HCT116 (cell line): ENCODE results near the gene UBE2L3. TPM values are rescaled to one million over a fixed set of nuclear protein-coding genes. Genes with fewer than 3 reads are reported as not detected.

Experiments used
- ATAC-seq: fragments of 200-7000 bp; cut with Tn5 transposase; 2 replicates; pipeline ENCODE4 v1.9.1; 2020; ENCODE audit warnings: mild to moderate bottlenecking, moderate library complexity
- BruUV-seq: library from RNA; stranded (reverse); fragments of 400-500 nt; replicated peaks from 2 replicates; lab custom pipeline; 2021; lab: Mats Ljungman, UMichigan
- CTCF ChIA-PET: fragments of 300-600 bp; sonication (Branson Sonifier 250); formaldehyde crosslinking; loops from one replicate; lab custom pipeline; 2021; ENCODE audit warnings: antibody characterized with exemption; lab: Charles Lee
- POLR2A ChIA-PET: fragments of 300-600, 350-600 bp; sonication (Branson Sonifier 250); formaldehyde crosslinking; loops from one replicate; lab custom pipeline; 2021; ENCODE audit warnings: antibody characterized with exemption; lab: Charles Lee
- RAD21 ChIA-PET, 2 experiments: fragments of 300-600 bp; sonication (Branson Sonifier 250); formaldehyde crosslinking; loops; one replicate each; lab custom pipeline; 2023; ENCODE audit warnings: low total read pairs in 2 of 2; ENCODE audit not compliant: uncharacterized antibody in 2 of 2, unreplicated experiment in 2 of 2, low non-redundant PET in 1 of 2; lab: Charles Lee
- DNase-seq: peaks from one replicate; pipeline ENCODE4 v3.0.0-alpha.2; 2010; ENCODE audit warnings: low read depth, low spot score
- H2AFZ ChIP-seq: fragments of 200-600 bp; shearing (Covaris generic), sonication (generic); 2 replicates; pipeline ENCODE4 v1.6.1; 2017; ENCODE audit warnings: low read depth, mixed run types, mixed read lengths, antibody characterized with exemption, low read length; ENCODE audit not compliant: poor library complexity, severe bottlenecking
- H3K27ac ChIP-seq: 2 replicates; pipeline ENCODE4 v1.5.1; 2012; ENCODE audit warnings: low read depth, low read length
- H3K27me3 ChIP-seq: fragments of 200-600 bp; sonication (generic); 2 replicates; pipeline ENCODE4 v1.6.1; 2016; ENCODE audit warnings: mixed run types, low read length, mixed read lengths; ENCODE audit not compliant: insufficient read depth
- H3K36me3 ChIP-seq, 2 experiments: fragments of 200-500 bp in 1 of 2; fragments of 200-600 bp in 1 of 2; sonication (Bioruptor generic) in 1 of 2; sonication (generic) in 1 of 2; 2 replicates each; pipeline versions ENCODE4 v1.5.1 to v1.6.1; 2014 to 2016; ENCODE audit warnings: low read length in 2 of 2, inconsistent platforms in 1 of 2, mixed read lengths in 1 of 2, mixed run types in 1 of 2; ENCODE audit not compliant: insufficient read depth in 2 of 2, control insufficient read depth in 1 of 2
- H3K4me1 ChIP-seq, 2 experiments: fragments of 200-600 bp in 1 of 2; sonication (generic) in 1 of 2; 2 replicates each; pipeline versions ENCODE4 v1.5.1 to v1.6.1; 2012 to 2017; ENCODE audit warnings: low read length in 2 of 2, inconsistent platforms in 1 of 2, mild to moderate bottlenecking in 1 of 2, mixed read lengths in 1 of 2, mixed run types in 1 of 2, moderate library complexity in 1 of 2; ENCODE audit not compliant: insufficient read depth in 2 of 2, control insufficient read depth in 1 of 2
- H3K4me2 ChIP-seq: fragments of 200-600 bp; sonication (generic); 2 replicates; pipeline ENCODE4 v1.6.1; 2017; ENCODE audit warnings: mixed run types, low read length, mixed read lengths
- H3K4me3 ChIP-seq, 2 experiments: fragments of 200-600 bp in 1 of 2; sonication (generic) in 1 of 2; replicated peaks in 1 of 2; 2 replicates each; pipeline ENCODE4 v1.5.1; 2011 to 2016; ENCODE audit warnings: low read length in 2 of 2, control low read depth in 1 of 2, low read depth in 1 of 2, mild to moderate bottlenecking in 1 of 2, mixed read lengths in 1 of 2, mixed run types in 1 of 2
- H3K79me2 ChIP-seq: fragments of 200-600 bp; sonication (generic); 2 replicates; pipeline ENCODE4 v1.6.1; 2017; ENCODE audit warnings: mild to moderate bottlenecking, mixed run types, low read length, moderate library complexity, mixed read lengths; ENCODE audit not compliant: insufficient read depth
- H3K9ac ChIP-seq: fragments of 200-600 bp; sonication (generic); 2 replicates; pipeline ENCODE4 v1.6.1; 2016; ENCODE audit warnings: low read length, mixed read lengths
- H3K9me2 ChIP-seq: fragments of 200-600 bp; sonication (generic), shearing (Covaris generic); 2 replicates; pipeline ENCODE4 v1.6.1; 2017; ENCODE audit warnings: mixed run types, mild to moderate bottlenecking, moderate library complexity; ENCODE audit not compliant: insufficient read depth
- H3K9me3 ChIP-seq, 2 experiments: fragments of 200-500 bp in 1 of 2; fragments of 200-600 bp in 1 of 2; sonication (Bioruptor generic) in 1 of 2; sonication (generic) in 1 of 2; 2 replicates each; pipeline ENCODE4 v1.6.1; 2014 to 2017; ENCODE audit warnings: low read length in 2 of 2, mixed read lengths in 2 of 2, inconsistent platforms in 1 of 2, low read depth in 1 of 2, mild to moderate bottlenecking in 1 of 2, mixed run types in 1 of 2, moderate library complexity in 1 of 2; ENCODE audit not compliant: control insufficient read depth in 1 of 2, insufficient read depth in 1 of 2
- H4K20me1 ChIP-seq: fragments of 200-600 bp; sonication (generic), shearing (Covaris generic); 2 replicates; pipeline ENCODE4 v1.6.1; 2017; ENCODE audit warnings: mixed run types, mild to moderate bottlenecking, moderate library complexity; ENCODE audit not compliant: insufficient read depth
- ATF3 ChIP-seq: IDR thresholded peaks from 2 replicates; pipeline ENCODE4 v1.6.1; 2012
- CBX3 ChIP-seq: IDR thresholded peaks from 2 replicates; pipeline ENCODE4 v1.6.1; 2012; ENCODE audit warnings: low read depth
- CEBPB ChIP-seq: IDR thresholded peaks from 2 replicates; pipeline ENCODE4 v1.6.1; 2012; ENCODE audit warnings: low read depth
- CTCF ChIP-seq, 3 experiments: fragments of 200-600 bp in 1 of 3; sonication (generic) in 1 of 3; IDR thresholded peaks in 2 of 3; conservative IDR thresholded peaks in 1 of 3; 2 replicates each; pipeline ENCODE4 v1.5.1; 2012 to 2017; ENCODE audit warnings: low read depth in 2 of 3, low read length in 2 of 3, antibody characterized with exemption in 1 of 3, borderline replicate concordance in 1 of 3, control low read depth in 1 of 3, mild to moderate bottlenecking in 1 of 3, mixed read lengths in 1 of 3, mixed run types in 1 of 3, moderate library complexity in 1 of 3; ENCODE audit not compliant: insufficient read depth in 1 of 3
- EZH2 ChIP-seq: fragments of 200-600 bp; sonication (generic); IDR thresholded peaks from 2 replicates; pipeline ENCODE4 v1.6.1; 2017; ENCODE audit warnings: antibody characterized with exemption, mixed run types
- FOSL1 ChIP-seq: IDR thresholded peaks from 2 replicates; pipeline ENCODE4 v1.6.1; 2012; ENCODE audit warnings: low read depth
- MAX ChIP-seq: IDR thresholded peaks from 2 replicates; pipeline ENCODE4 v1.6.1; 2012
- POLR2AphosphoS5 ChIP-seq: IDR thresholded peaks from 2 replicates; pipeline ENCODE4 v1.6.1; 2011; ENCODE audit warnings: mild to moderate bottlenecking, low read depth, low read length, moderate library complexity
- RAD21 ChIP-seq: IDR thresholded peaks from 2 replicates; pipeline ENCODE4 v1.6.1; 2012; ENCODE audit warnings: low read depth, mild to moderate bottlenecking
- SIN3A ChIP-seq: IDR thresholded peaks from 2 replicates; pipeline ENCODE4 v1.6.1; 2012; ENCODE audit warnings: low read depth
- SRF ChIP-seq: IDR thresholded peaks from 2 replicates; pipeline ENCODE4 v1.6.1; 2012; ENCODE audit warnings: low read depth
- TCF7L2 ChIP-seq: IDR thresholded peaks from 2 replicates; pipeline ENCODE4 v1.7.0; 2011; ENCODE audit warnings: borderline replicate concordance, inconsistent platforms; ENCODE audit not compliant: insufficient read depth, insufficient read length; ENCODE audit errors: extremely low read depth
- ZFX ChIP-seq: fragments of 450-650 bp; IDR thresholded peaks from 2 replicates; pipeline ENCODE4 v1.6.1; 2017
- intact Hi-C: fragments of 100-400 bp; cut with micrococcal nuclease; formaldehyde crosslinking; loops from 2 replicates; pipeline ENCODE4 v1.10.0; 2022
- total RNA-seq: library from RNA; stranded (reverse); gene quantifications from one replicate; pipeline ENCODE4 v1.2.1, GENCODE V29; 2021; ENCODE audit not compliant: unreplicated experiment
- TF ChIP-seq, protein P1 (sequence below): IDR thresholded peaks from 2 replicates; pipeline ENCODE4 v1.6.1; 2012; ENCODE audit warnings: low read depth
- TF ChIP-seq, protein P2 (sequence below): IDR thresholded peaks from 2 replicates; pipeline ENCODE4 v1.6.1; 2011; ENCODE audit warnings: mild to moderate bottlenecking, low read length, moderate library complexity; ENCODE audit not compliant: insufficient replicate concordance; ENCODE audit errors: extremely low read depth

Gene UBE2L3
- total RNA-seq, 1 experiment from 2014 or later = 55.6 TPM

GRCh38 chr22:21635771-21636510, 68.4 kb downstream of the UBE2L3 start:
- intact Hi-C loops = no loop called here
- no peak for DNase-seq
- no peak for ATAC-seq
- Histone ChIP-seq H3K9ac (no peak overlapping the region), H3K4me2 (no peak overlapping the region), H3K27me3 (no peaks in the 10 kb centered on the region), H4K20me1 (no peaks in the 10 kb centered on the region), H3K36me3 (no peaks in the 10 kb centered on the region), H3K9me2 (no peaks in the 10 kb centered on the region), H3K79me2 (no peaks in the 10 kb centered on the region), H3K27ac (no peak overlapping the region), H2AFZ (no peak overlapping the region), H3K4me3 (no peak overlapping the region), H3K4me1 (peaks cover 1 to 18% of the 10 kb centered on the region in 2 experiments; a peak in 3 of 4 replicates), H3K9me3 (no peaks in the 10 kb centered on the region)
- no TSS peak for BruUV-seq
- TF ChIP-seq, protein P1, sequence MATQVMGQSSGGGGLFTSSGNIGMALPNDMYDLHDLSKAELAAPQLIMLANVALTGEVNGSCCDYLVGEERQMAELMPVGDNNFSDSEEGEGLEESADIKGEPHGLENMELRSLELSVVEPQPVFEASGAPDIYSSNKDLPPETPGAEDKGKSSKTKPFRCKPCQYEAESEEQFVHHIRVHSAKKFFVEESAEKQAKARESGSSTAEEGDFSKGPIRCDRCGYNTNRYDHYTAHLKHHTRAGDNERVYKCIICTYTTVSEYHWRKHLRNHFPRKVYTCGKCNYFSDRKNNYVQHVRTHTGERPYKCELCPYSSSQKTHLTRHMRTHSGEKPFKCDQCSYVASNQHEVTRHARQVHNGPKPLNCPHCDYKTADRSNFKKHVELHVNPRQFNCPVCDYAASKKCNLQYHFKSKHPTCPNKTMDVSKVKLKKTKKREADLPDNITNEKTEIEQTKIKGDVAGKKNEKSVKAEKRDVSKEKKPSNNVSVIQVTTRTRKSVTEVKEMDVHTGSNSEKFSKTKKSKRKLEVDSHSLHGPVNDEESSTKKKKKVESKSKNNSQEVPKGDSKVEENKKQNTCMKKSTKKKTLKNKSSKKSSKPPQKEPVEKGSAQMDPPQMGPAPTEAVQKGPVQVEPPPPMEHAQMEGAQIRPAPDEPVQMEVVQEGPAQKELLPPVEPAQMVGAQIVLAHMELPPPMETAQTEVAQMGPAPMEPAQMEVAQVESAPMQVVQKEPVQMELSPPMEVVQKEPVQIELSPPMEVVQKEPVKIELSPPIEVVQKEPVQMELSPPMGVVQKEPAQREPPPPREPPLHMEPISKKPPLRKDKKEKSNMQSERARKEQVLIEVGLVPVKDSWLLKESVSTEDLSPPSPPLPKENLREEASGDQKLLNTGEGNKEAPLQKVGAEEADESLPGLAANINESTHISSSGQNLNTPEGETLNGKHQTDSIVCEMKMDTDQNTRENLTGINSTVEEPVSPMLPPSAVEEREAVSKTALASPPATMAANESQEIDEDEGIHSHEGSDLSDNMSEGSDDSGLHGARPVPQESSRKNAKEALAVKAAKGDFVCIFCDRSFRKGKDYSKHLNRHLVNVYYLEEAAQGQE = no peak
- TF ChIP-seq CBX3 (no peak), ZFX (no peak), SRF (no peak), RAD21 (no peak), POLR2AphosphoS5 (no peak), ATF3 (no peak), EZH2 (no peak), TCF7L2 (no peak), CTCF (IDR thresholded peaks at IDR 0.05 in 2 of 3, conservative IDR thresholded peaks at IDR 0.05 in 1 of 3; ENCODE audit: borderline replicate concordance in 1 of 3, insufficient read depth in 1 of 3, low read depth in 2 of 3, low read length in 2 of 3) (no peak), SIN3A (no peak), MAX (no peak), CEBPB (no peak), FOSL1 (no peak)
- TF ChIP-seq, protein P2, sequence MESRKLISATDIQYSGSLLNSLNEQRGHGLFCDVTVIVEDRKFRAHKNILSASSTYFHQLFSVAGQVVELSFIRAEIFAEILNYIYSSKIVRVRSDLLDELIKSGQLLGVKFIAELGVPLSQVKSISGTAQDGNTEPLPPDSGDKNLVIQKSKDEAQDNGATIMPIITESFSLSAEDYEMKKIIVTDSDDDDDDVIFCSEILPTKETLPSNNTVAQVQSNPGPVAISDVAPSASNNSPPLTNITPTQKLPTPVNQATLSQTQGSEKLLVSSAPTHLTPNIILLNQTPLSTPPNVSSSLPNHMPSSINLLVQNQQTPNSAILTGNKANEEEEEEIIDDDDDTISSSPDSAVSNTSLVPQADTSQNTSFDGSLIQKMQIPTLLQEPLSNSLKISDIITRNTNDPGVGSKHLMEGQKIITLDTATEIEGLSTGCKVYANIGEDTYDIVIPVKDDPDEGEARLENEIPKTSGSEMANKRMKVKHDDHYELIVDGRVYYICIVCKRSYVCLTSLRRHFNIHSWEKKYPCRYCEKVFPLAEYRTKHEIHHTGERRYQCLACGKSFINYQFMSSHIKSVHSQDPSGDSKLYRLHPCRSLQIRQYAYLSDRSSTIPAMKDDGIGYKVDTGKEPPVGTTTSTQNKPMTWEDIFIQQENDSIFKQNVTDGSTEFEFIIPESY = no peak
- ChIA-PET CTCF (interaction anchor here (1.0 kb wide), 1 partner anchor 11 kb away, joined by 4 read pairs; no protein-coding TSS in a partner anchor), POLR2A (no interaction called here), RAD21 (no interaction called here)
